Keratinocyte (primary cell): Measurements from ENCODE around the gene CD177. TPM values are rescaled to one million over a fixed set of nuclear protein-coding genes. Genes with fewer than 3 reads are reported as not detected.

ENCODE experiments used
- DNase-seq: peaks from one replicate; pipeline ENCODE4 v3.0.0-alpha.2; 2011; ENCODE audit warnings: low read depth, missing footprints, low spot score
- FAIRE-seq: peaks from 2 replicates; lab custom pipeline; 2011; peaks lifted over from hg19 to GRCh38; lab: Jason Lieb, UNC
- H2AFZ ChIP-seq: 2 replicates; pipeline ENCODE4 v1.6.0; 2012; ENCODE audit warnings: low read length, control low read depth, inconsistent platforms; ENCODE audit not compliant: control insufficient read depth
- H3K27ac ChIP-seq: 2 replicates; pipeline ENCODE4 v1.5.1; 2011; ENCODE audit warnings: low read length; ENCODE audit not compliant: control insufficient read depth, insufficient read depth
- H3K27me3 ChIP-seq: 3 replicates; pipeline ENCODE4 v1.6.0; 2011; ENCODE audit warnings: low read length; ENCODE audit not compliant: control insufficient read depth, insufficient read depth; ENCODE audit errors: extremely low read depth
- H3K36me3 ChIP-seq, 2 experiments: 2 replicates in 1 of 2; 3 replicates in 1 of 2; pipeline ENCODE4 v1.5.1; 2011; ENCODE audit warnings: low read length in 2 of 2, mild to moderate bottlenecking in 1 of 2; ENCODE audit not compliant: control insufficient read depth in 2 of 2, insufficient read depth in 2 of 2; ENCODE audit errors: extremely low read depth in 1 of 2
- H3K4me1 ChIP-seq: 3 replicates; pipeline ENCODE4 v1.5.1; 2011; ENCODE audit warnings: low read length; ENCODE audit not compliant: control insufficient read depth, insufficient read depth; ENCODE audit errors: extremely low read depth
- H3K4me2 ChIP-seq: 3 replicates; pipeline ENCODE4 v1.6.0; 2011; ENCODE audit warnings: low read depth, low read length; ENCODE audit not compliant: control insufficient read depth, insufficient read depth; ENCODE audit errors: extremely low read depth
- H3K4me3 ChIP-seq, 3 experiments: fragments of 200-600 bp in 1 of 3; sonication (generic) in 1 of 3; 2 replicates in 2 of 3; 3 replicates in 1 of 3; pipeline ENCODE4 v1.5.1; 2011 to 2016; ENCODE audit warnings: low read length in 3 of 3, mild to moderate bottlenecking in 3 of 3, control low read depth in 2 of 3, inconsistent platforms in 1 of 3, low read depth in 1 of 3, mixed read lengths in 1 of 3, mixed run types in 1 of 3, moderate library complexity in 1 of 3; ENCODE audit not compliant: control insufficient read depth in 2 of 3, insufficient read depth in 2 of 3; ENCODE audit errors: extremely low read depth in 1 of 3
- H3K79me2 ChIP-seq: 2 replicates; pipeline ENCODE4 v1.6.0; 2012; ENCODE audit warnings: low read length; ENCODE audit not compliant: control insufficient read depth, insufficient read depth
- H3K9ac ChIP-seq: 3 replicates; pipeline ENCODE4 v1.6.0; 2011; ENCODE audit warnings: low read length; ENCODE audit not compliant: control insufficient read depth, insufficient read depth; ENCODE audit errors: extremely low read depth
- H3K9me1 ChIP-seq: 3 replicates; pipeline ENCODE4 v1.6.0; 2011; ENCODE audit warnings: low read length; ENCODE audit not compliant: control insufficient read depth, insufficient read depth; ENCODE audit errors: extremely low read depth
- H3K9me3 ChIP-seq: 2 replicates; pipeline ENCODE4 v1.5.1; 2012; ENCODE audit warnings: low read depth, low read length; ENCODE audit not compliant: control insufficient read depth
- H4K20me1 ChIP-seq: 3 replicates; pipeline ENCODE4 v1.6.0; 2011; ENCODE audit warnings: low read length; ENCODE audit not compliant: control insufficient read depth, insufficient read depth; ENCODE audit errors: extremely low read depth
- EZH2 ChIP-seq: IDR thresholded peaks from one replicate; pipeline ENCODE4 v1.6.1; 2012; ENCODE audit warnings: inconsistent platforms, mild to moderate bottlenecking, low read length, moderate library complexity
- dilution Hi-C: fragments of 300-500 bp; cut with MboI; formaldehyde crosslinking; loops from one replicate; pipeline ENCODE4 v1.7.0; 2020; ENCODE audit warnings: low sequenced_read_pairs; ENCODE audit not compliant: extremely low pct_ligation_motif_present
- polyA plus RNA-seq, 5 experiments: library from polyadenylated mRNA; depleted of rRNA in 3 of 5; stranded (reverse) in 3 of 5; stranded (forward) in 1 of 5; unstranded in 1 of 5; fragments of >200 nt; gene quantifications; 1 replicate in 1 of 5; 2 replicates in 3 of 5; 3 replicates in 1 of 5; pipeline versions ENCODE4 v1.2.1 to v1.2.3, GENCODE V29; 2011 to 2012; ENCODE audit warnings: missing spikeins in 2 of 5, low read depth in 1 of 5, low replicate concordance in 1 of 5
- TF ChIP-seq, protein P1 (sequence below), 3 experiments: IDR thresholded peaks in 1 of 3; conservative IDR thresholded peaks in 1 of 3; optimal IDR thresholded peaks in 1 of 3; 2 replicates in 2 of 3; 3 replicates in 1 of 3; pipeline versions ENCODE3 to v1.5.1; 2011; ENCODE audit warnings: low read length in 3 of 3, mild to moderate bottlenecking in 3 of 3, moderate library complexity in 2 of 3, control low read depth in 1 of 3, inconsistent platforms in 1 of 3; ENCODE audit not compliant: insufficient read depth in 2 of 3; ENCODE audit errors: extremely low read depth in 1 of 3

CD177 gene
- polyA plus RNA-seq, 1 donor (not counting 4 experiments of a cell fraction or from before 2014, with no cell fraction given): 1.1 TPM

DNA sequence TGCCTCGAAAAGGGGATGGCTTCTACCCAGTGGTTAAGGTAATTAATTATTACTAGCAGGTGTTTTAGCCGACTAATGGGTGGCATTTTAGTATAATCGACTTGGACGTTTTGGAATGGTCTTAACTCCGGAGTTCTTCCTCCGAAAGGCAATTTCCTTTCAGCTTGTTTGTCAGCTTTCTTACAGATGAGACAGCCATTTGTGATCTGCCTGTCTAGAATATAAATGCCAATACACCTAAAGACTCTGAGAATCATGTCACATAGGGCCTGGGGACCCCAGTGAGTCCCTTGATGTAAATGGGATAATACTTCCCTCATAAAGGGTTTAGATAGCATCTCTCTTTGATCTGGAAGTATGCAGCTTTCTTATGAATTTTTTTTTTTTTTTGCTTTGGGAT is 42.2 kb upstream of the CD177 start:
- H3K9me3 ChIP-seq: peaks cover 4% of the 10 kb centered on the region
- H4K20me1 ChIP-seq: no peaks in the 10 kb centered on the region
- no peaks in the 10 kb centered on the region for H3K9me1 ChIP-seq
- TF ChIP-seq, protein P1, sequence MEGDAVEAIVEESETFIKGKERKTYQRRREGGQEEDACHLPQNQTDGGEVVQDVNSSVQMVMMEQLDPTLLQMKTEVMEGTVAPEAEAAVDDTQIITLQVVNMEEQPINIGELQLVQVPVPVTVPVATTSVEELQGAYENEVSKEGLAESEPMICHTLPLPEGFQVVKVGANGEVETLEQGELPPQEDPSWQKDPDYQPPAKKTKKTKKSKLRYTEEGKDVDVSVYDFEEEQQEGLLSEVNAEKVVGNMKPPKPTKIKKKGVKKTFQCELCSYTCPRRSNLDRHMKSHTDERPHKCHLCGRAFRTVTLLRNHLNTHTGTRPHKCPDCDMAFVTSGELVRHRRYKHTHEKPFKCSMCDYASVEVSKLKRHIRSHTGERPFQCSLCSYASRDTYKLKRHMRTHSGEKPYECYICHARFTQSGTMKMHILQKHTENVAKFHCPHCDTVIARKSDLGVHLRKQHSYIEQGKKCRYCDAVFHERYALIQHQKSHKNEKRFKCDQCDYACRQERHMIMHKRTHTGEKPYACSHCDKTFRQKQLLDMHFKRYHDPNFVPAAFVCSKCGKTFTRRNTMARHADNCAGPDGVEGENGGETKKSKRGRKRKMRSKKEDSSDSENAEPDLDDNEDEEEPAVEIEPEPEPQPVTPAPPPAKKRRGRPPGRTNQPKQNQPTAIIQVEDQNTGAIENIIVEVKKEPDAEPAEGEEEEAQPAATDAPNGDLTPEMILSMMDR (optimal IDR thresholded peaks at IDR 0.05 in 1 of 3, IDR thresholded peaks at IDR 0.05 in 1 of 3, conservative IDR thresholded peaks at IDR 0.05 in 1 of 3; ENCODE audit: extremely low read depth in 1 of 3, insufficient read depth in 2 of 3, low read length in 3 of 3): no peak
- TF ChIP-seq EZH2: no peak
- H3K4me2 ChIP-seq: no peak overlapping the region
- no peak overlapping the region for H3K4me3 ChIP-seq
- H2AFZ ChIP-seq: no peak overlapping the region
- no peaks in the 10 kb centered on the region for H3K36me3 ChIP-seq
- H3K9ac ChIP-seq: no peak overlapping the region
- H3K27me3 ChIP-seq: no peaks in the 10 kb centered on the region
- dilution Hi-C loops: no loop called here
- no peak for DNase-seq
- peaks cover 11% of the 10 kb centered on the region for H3K4me1 ChIP-seq
- H3K27ac ChIP-seq: no peak overlapping the region
- no peaks in the 10 kb centered on the region for H3K79me2 ChIP-seq
- no peak for FAIRE-seq

DNA sequence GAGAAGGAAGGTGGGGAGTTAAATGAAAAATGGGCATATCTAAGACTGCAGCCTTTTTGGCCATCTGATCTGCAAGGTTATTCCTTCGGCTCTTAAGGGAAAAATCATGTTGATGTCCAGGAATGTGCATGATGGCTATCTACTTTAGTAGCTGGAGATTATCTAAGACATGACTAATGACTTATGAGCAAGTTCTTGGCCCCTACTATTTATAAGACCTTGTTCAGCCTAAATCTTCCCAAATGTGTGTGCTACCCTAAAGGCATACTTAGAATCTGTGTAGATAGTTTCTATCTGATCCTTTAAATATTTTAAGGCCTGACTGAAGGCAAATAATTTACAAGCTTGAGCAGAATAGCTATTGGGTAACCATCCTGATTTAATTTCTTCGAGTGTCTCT is 41.8 kb upstream of the CD177 start:
- Histone ChIP-seq H3K4me3 (no peak overlapping the region), H3K4me1 (peaks cover 11% of the 10 kb centered on the region), H3K4me2 (no peak overlapping the region), H2AFZ (no peak overlapping the region), H3K27me3 (no peaks in the 10 kb centered on the region), H3K9me1 (no peaks in the 10 kb centered on the region), H3K27ac (no peak overlapping the region), H3K9ac (no peak overlapping the region), H3K9me3 (peaks cover 4% of the 10 kb centered on the region), H4K20me1 (no peaks in the 10 kb centered on the region), H3K79me2 (no peaks in the 10 kb centered on the region), H3K36me3 (no peaks in the 10 kb centered on the region)
- FAIRE-seq (no peak), DNase-seq (no peak)
- no peak for TF ChIP-seq EZH2
- TF ChIP-seq, protein P1 (optimal IDR thresholded peaks at IDR 0.05 in 1 of 3, IDR thresholded peaks at IDR 0.05 in 1 of 3, conservative IDR thresholded peaks at IDR 0.05 in 1 of 3; ENCODE audit: extremely low read depth in 1 of 3, insufficient read depth in 2 of 3, low read length in 3 of 3): no peak
- dilution Hi-C loops: no loop called here
